H9 (cell line): Measurements from ENCODE around the gene TMPRSS6. TPM values are rescaled to one million over a fixed set of nuclear protein-coding genes. Genes with fewer than 3 reads are reported as not detected.

Experiments
- DNase-seq: peaks from one replicate; pipeline ENCODE4 v3.0.0-alpha.2; 2017
- H2AFZ ChIP-seq: one replicate; pipeline ENCODE4 v1.6.1; 2013; ENCODE audit warnings: mild to moderate bottlenecking, low read length, control low read depth, moderate library complexity
- H2AK5ac ChIP-seq: 2 replicates; pipeline ENCODE4 v1.6.1; 2013; ENCODE audit warnings: low read length, control low read depth, mixed read lengths; ENCODE audit not compliant: insufficient read length
- H2BK120ac ChIP-seq: one replicate; pipeline ENCODE4 v1.6.1; 2013; ENCODE audit warnings: low read depth, mild to moderate bottlenecking, low read length, control low read depth, inconsistent platforms; ENCODE audit not compliant: poor library complexity, severe bottlenecking
- H2BK12ac ChIP-seq: 2 replicates; pipeline ENCODE4 v1.6.1; 2013; ENCODE audit warnings: low read length, control low read depth, mixed read lengths, low read depth; ENCODE audit not compliant: insufficient read length
- H2BK15ac ChIP-seq: 2 replicates; pipeline ENCODE4 v1.6.1; 2013; ENCODE audit warnings: low read depth, low read length, control low read depth
- H2BK20ac ChIP-seq: one replicate; pipeline ENCODE4 v1.6.1; 2013; ENCODE audit warnings: low read depth, mild to moderate bottlenecking, low read length, control low read depth, inconsistent platforms; ENCODE audit not compliant: poor library complexity, severe bottlenecking
- H2BK5ac ChIP-seq: 2 replicates; pipeline ENCODE4 v1.6.1; 2013; ENCODE audit warnings: low read length, control low read depth, mixed read lengths; ENCODE audit not compliant: insufficient read length
- H3K14ac ChIP-seq: 2 replicates; pipeline ENCODE4 v1.6.1; 2013; ENCODE audit warnings: low read length, control low read depth; ENCODE audit not compliant: insufficient read depth
- H3K18ac ChIP-seq: 2 replicates; pipeline ENCODE4 v1.6.1; 2013; ENCODE audit warnings: low read depth, mild to moderate bottlenecking, mixed read lengths, low read length, control low read depth; ENCODE audit not compliant: insufficient read length
- H3K23ac ChIP-seq: 2 replicates; pipeline ENCODE4 v1.6.1; 2013; ENCODE audit warnings: low read length, control low read depth, mixed read lengths, low read depth; ENCODE audit not compliant: insufficient read length
- H3K23me2 ChIP-seq: 2 replicates; pipeline ENCODE4 v1.6.1; 2013; ENCODE audit warnings: low read depth, mild to moderate bottlenecking, mixed read lengths, low read length, control low read depth; ENCODE audit not compliant: insufficient read length, poor library complexity, severe bottlenecking
- H3K27ac ChIP-seq: 2 replicates; pipeline ENCODE4 v1.5.1; 2013; ENCODE audit warnings: low read length, control low read depth, mixed read lengths, low read depth; ENCODE audit not compliant: insufficient read length
- H3K27me3 ChIP-seq: 2 replicates; pipeline ENCODE4 v1.6.1; 2013; ENCODE audit warnings: low read length, control low read depth, inconsistent platforms; ENCODE audit not compliant: insufficient read depth
- H3K4ac ChIP-seq: 2 replicates; pipeline ENCODE4 v1.6.1; 2013; ENCODE audit warnings: low read depth, mild to moderate bottlenecking, control low read depth, inconsistent platforms, low read length, moderate library complexity
- H3K4me1 ChIP-seq: 2 replicates; pipeline ENCODE4 v1.6.1; 2013; ENCODE audit warnings: low read length, control low read depth, inconsistent platforms; ENCODE audit not compliant: insufficient read depth
- H3K4me2 ChIP-seq: 2 replicates; pipeline ENCODE4 v1.6.1; 2013; ENCODE audit warnings: low read length, control low read depth, mixed read lengths; ENCODE audit not compliant: insufficient read length, insufficient read depth
- H3K56ac ChIP-seq: 2 replicates; pipeline ENCODE4 v1.6.1; 2013; ENCODE audit warnings: low read depth, mild to moderate bottlenecking, mixed read lengths, low read length, control low read depth; ENCODE audit not compliant: insufficient read length
- H3K79me1 ChIP-seq: 2 replicates; pipeline ENCODE4 v1.6.1; 2013; ENCODE audit warnings: low read depth, mild to moderate bottlenecking, moderate library complexity, low read length, control low read depth, inconsistent platforms; ENCODE audit not compliant: insufficient read depth, poor library complexity, severe bottlenecking
- H3K79me2 ChIP-seq: 2 replicates; pipeline ENCODE4 v1.6.1; 2013; ENCODE audit warnings: low read length, control low read depth, inconsistent platforms; ENCODE audit not compliant: insufficient read depth
- H3K9ac ChIP-seq: 2 replicates; pipeline ENCODE4 v1.6.1; 2013; ENCODE audit warnings: low read length, control low read depth, mixed read lengths; ENCODE audit not compliant: insufficient read length; ENCODE audit errors: extremely low read depth
- H3K9me3 ChIP-seq: one replicate; pipeline ENCODE4 v1.6.1; 2013; ENCODE audit warnings: low read depth, low read length, inconsistent platforms; ENCODE audit not compliant: control insufficient read depth
- H3T11ph ChIP-seq: one replicate; pipeline ENCODE4 v1.6.1; 2013; ENCODE audit warnings: mild to moderate bottlenecking, low read length, control low read depth, inconsistent platforms
- H4K20me1 ChIP-seq: one replicate; pipeline ENCODE4 v1.6.1; 2013; ENCODE audit not compliant: control insufficient read depth, insufficient read length, insufficient read depth
- H4K5ac ChIP-seq: 2 replicates; pipeline ENCODE4 v1.6.1; 2013; ENCODE audit warnings: low read depth, mild to moderate bottlenecking, mixed read lengths, low read length, control low read depth; ENCODE audit not compliant: insufficient read length
- H4K8ac ChIP-seq: replicated peaks from 2 replicates; pipeline ENCODE4 v1.6.1; 2013; ENCODE audit warnings: low read length, control low read depth, mixed read lengths, low read depth; ENCODE audit not compliant: insufficient read length
- H4K91ac ChIP-seq: 2 replicates; pipeline ENCODE4 v1.6.1; 2013; ENCODE audit warnings: low read depth, mild to moderate bottlenecking, moderate library complexity, mixed read lengths, low read length, control low read depth; ENCODE audit not compliant: insufficient read length
- H3K27ac Mint-ChIP-seq, 3 experiments: 2 replicates in 2 of 3; 3 replicates in 1 of 3; pipeline ENCODE4 v1.8.0; 2020 to 2021; ENCODE audit warnings: mixed read lengths in 3 of 3, mild to moderate bottlenecking in 1 of 3, moderate library complexity in 1 of 3
- H3K27me3 Mint-ChIP-seq: 2 replicates; pipeline ENCODE4 v1.8.0; 2021; ENCODE audit warnings: low read depth, mild to moderate bottlenecking, moderate library complexity, mixed read lengths
- H3K36me3 Mint-ChIP-seq, 3 experiments: 2 replicates in 2 of 3; 3 replicates in 1 of 3; pipeline ENCODE4 v1.8.0; 2020 to 2021; ENCODE audit warnings: low read depth in 3 of 3, mixed read lengths in 3 of 3; ENCODE audit not compliant: insufficient read depth in 1 of 3
- H3K4me1 Mint-ChIP-seq, 2 experiments: 2 replicates each; pipeline ENCODE4 v1.8.0; 2020; ENCODE audit warnings: mixed read lengths in 2 of 2
- H3K4me3 Mint-ChIP-seq, 2 experiments: 2 replicates in 1 of 2; 3 replicates in 1 of 2; pipeline ENCODE4 v1.8.0; 2020 to 2021; ENCODE audit warnings: mild to moderate bottlenecking in 2 of 2, mixed read lengths in 2 of 2, moderate library complexity in 1 of 2
- H3K9me3 Mint-ChIP-seq, 2 experiments: 2 replicates in 1 of 2; 3 replicates in 1 of 2; pipeline ENCODE4 v1.8.0; 2020; ENCODE audit warnings: mild to moderate bottlenecking in 2 of 2, mixed read lengths in 2 of 2, moderate library complexity in 1 of 2
- CTCF ChIP-seq: fragments of 200-600 bp; sonication (generic); conservative IDR thresholded peaks from 3 replicates; pipeline ENCODE4 v1.8.0; 2021; ENCODE audit warnings: antibody characterized with exemption, mild to moderate bottlenecking
- WGBS: extraction: QIAGEN DNeasy Blood & Tissue Kit; methylation state at CpG from one replicate; pipeline ENCODE4 v1.1.7; 2013; ENCODE audit warnings: missing lambda C conversion rate, low lambda C conversion rate, mixed read lengths; ENCODE audit not compliant: insufficient read length; ENCODE audit errors: extremely low coverage; 5-methylcytosine and 5-hydroxymethylcytosine counted together
- total RNA-seq: library from RNA; stranded (reverse); gene quantifications from 2 replicates; pipeline ENCODE4 v1.2.1, GENCODE V29; 2021

Gene TMPRSS6
- total RNA-seq, 1 experiment from 2014 or later, result not detected

DNA sequence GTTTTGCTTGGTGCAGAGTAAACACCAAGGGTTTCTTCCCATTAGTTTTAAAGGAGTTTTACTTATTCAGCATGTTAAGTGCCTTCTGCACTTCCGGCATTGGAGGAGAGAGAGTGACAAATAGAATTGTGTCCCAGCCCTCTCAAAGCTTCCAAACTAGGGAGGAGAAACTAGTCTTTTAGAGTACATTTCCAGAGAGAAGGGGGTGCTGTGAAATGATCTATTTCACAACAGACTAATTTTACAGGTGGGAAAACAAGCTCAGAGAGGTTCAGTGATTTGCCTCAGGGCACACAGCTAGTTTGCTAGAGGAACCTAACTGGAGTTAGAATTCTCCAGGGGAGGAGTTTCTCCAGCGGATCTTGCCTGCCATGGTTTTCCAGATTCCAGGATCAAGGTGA is 77.4 kb downstream of the TMPRSS6 start:
- H3K4me3 Mint-ChIP-seq, result no peak overlapping the region
- no peaks in the 10 kb centered on the region; the same call in 1 of the 2 replicates for H3K4me1 ChIP-seq
- no peaks in the 10 kb centered on the region for H3K9me3 Mint-ChIP-seq
- no peaks in the 10 kb centered on the region for H3K79me2 ChIP-seq
- no peaks in the 10 kb centered on the region for H3K79me1 ChIP-seq
- no peak overlapping the region for H3K14ac ChIP-seq
- H2AK5ac ChIP-seq, result no peak overlapping the region
- H3K9ac ChIP-seq, result no peak overlapping the region
- no peak for DNase-seq
- H2BK12ac ChIP-seq, result no peak overlapping the region
- H3K4me2 ChIP-seq, result no peak overlapping the region
- no peak overlapping the region for H3K4ac ChIP-seq
- no peak overlapping the region for H2AFZ ChIP-seq
- no peak overlapping the region for H2BK5ac ChIP-seq
- H3K27me3 Mint-ChIP-seq, result peaks cover 18% of the 10 kb centered on the region
- no peak overlapping the region for H3K27ac Mint-ChIP-seq
- no peak overlapping the region for H3K18ac ChIP-seq
- WGBS, result no CpG with 5 or more reads among the region's 2 CpGs
- H3K9me3 ChIP-seq, result no peaks in the 10 kb centered on the region
- no peak overlapping the region for H3T11ph ChIP-seq
- H3K27me3 ChIP-seq, result no peaks in the 10 kb centered on the region
- no peak overlapping the region for H4K5ac ChIP-seq
- no peak overlapping the region for H3K56ac ChIP-seq
- TF ChIP-seq CTCF, result no peak
- no peak overlapping the region for H2BK120ac ChIP-seq
- no peak overlapping the region for H4K91ac ChIP-seq
- no peak overlapping the region for H3K27ac ChIP-seq
- peaks cover 3% of the 10 kb centered on the region for H4K20me1 ChIP-seq
- H3K4me1 Mint-ChIP-seq, result peaks cover 31 to 32% of the 10 kb centered on the region in 2 experiments
- peaks cover 4 to 29% (median 18%) of the 10 kb centered on the region in 3 experiments; a peak in 6 of 7 replicates for H3K36me3 Mint-ChIP-seq
- no peak overlapping the region for H3K23ac ChIP-seq
- H3K23me2 ChIP-seq, result no peaks in the 10 kb centered on the region
- no peak overlapping the region for H2BK15ac ChIP-seq
- H2BK20ac ChIP-seq, result no peak overlapping the region
- H4K8ac ChIP-seq, result no peak overlapping the region
